GM18873 (cell line): ENCODE results near the gene ZBTB24.
A peak's percentile ranks its signal among the peaks of the same experiment; 100 is the strongest.
"Not testable (repeated sequence)": the region's sequence is repeated elsewhere in the genome, so short reads cannot be mapped to it uniquely, and the experiment has no call there.

Experiments used
- ATAC-seq: cut with Tn5 transposase; IDR thresholded peaks from one replicate; pipeline ENCODE4 v1.9.1; 2021; ENCODE audit warnings: mild to moderate bottlenecking, moderate library complexity, moderate number of reproducible peaks; ENCODE audit not compliant: unreplicated experiment, low FRiP score

Gene ZBTB24

DNA sequence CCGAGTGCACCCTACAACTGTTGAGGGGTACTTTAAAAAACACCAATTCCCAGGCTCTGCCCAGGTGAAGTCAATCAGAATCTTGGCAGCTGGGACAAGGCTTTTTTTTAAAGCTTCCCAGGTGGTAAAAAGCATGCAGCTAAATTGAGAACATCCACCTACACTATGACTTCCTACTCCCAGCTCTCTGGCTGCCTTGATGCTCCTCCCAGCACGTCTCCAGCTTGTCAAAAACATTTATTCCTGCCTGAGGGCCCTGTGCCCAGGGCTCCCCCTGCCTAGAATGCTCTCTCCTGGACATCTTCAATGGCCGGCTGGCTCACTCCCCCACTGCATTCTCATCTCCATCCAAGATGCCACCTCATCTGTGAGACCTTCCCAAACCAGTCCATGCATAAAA is 9.9 kb downstream of the ZBTB24 start:
- no peak for ATAC-seq

DNA sequence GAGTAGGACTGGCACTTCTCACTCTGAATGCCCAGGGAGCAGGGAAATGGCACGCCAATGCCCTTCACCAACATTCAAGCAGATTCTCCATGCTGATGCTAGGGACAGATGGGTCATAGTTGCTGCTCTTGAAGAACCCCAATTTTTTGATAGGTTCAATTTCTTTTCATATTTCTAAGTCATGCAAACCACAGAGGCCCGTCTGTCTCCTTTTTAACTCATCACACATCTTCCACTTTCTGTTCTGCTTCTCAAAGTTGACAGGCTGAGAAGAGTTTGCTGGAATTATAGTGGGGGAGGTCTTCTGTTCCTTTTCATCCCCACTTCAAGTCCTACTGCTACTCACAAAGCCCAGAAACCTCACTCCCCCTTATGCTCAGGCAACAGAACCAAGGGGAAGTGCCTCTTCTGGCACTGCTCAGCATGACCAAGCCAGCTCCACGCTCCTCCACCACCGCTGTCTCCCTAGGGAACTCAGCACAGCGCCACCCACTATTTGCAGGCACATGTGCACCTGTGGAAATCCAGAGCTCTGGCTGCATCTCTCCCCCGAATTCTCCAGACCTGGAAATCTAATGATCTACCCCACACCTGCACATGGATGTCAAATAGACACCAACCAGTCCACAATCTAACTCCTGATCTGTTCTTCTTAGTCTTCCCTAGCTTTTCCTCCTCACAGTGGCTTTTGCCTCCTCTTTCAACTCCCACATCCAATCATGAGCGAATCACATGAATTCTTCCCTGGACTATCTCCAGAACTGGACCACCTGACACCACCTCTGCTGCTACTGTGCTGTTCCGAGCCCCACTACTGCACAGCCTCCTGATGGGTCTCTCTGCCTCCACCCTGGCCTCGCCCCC is 10.7 kb downstream of the ZBTB24 start:
- peak; percentile 49 for ATAC-seq

DNA sequence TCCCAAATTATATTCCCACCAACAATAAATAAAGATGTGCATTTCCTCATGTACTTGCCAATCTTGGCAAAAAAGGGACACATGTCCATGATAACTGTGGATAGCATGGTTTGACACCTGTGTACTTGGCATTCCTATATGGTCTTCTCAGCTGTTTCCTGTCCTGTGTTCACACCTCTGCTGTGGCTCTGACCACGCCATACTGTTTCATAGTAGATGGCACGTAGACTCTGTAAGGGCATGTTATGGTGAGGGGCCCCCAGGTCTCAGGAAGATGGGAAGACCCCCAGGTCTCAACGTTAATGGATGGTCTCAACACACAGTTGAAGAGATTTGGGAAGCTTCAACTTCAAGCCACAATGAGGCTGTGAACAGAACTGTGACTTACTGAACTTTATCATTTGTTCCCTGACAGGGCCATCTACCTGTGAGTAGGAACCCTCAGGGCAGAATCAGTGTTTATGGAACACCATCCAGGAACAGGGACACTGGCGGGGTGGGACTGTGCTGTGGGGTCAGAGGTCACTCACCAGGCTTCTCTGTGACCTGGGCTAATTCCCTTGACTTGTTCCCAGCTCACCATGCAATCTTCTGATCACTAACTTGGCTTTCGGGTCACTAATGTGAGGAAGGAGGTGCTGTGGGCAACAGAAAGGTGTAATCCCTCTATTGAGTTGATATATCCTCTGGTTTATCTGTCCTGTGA is 11.8 kb downstream of the ZBTB24 start:
- ATAC-seq = no peak

DNA sequence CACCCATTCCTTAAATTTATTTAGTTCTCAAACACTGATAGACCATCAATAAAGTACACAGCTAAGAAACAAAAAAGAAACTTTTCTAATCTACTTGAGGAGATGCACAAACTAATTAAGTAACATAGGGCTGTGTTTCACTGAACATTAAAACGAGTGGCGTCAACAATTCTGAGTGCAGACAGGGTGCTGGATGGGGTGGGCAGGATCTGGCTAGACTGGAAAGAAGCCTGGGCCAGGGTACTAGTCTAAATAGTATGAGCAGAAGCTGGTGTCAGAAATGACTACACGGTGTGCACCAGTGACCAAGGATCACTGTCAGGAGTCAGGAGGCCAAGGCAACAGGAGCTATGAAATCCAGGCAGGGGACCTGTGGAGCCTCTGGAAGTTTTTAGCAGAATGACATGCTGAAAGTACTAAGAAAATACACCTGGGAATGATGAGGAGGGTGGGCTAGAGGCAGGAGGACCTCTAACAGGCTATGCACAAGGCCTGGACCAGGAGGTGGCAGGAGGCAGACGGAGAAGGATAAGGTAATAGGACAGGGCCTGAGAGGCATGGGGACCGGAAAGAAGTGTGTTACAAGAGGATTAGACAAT is 13.3 kb downstream of the ZBTB24 start:
- no peak for ATAC-seq

DNA sequence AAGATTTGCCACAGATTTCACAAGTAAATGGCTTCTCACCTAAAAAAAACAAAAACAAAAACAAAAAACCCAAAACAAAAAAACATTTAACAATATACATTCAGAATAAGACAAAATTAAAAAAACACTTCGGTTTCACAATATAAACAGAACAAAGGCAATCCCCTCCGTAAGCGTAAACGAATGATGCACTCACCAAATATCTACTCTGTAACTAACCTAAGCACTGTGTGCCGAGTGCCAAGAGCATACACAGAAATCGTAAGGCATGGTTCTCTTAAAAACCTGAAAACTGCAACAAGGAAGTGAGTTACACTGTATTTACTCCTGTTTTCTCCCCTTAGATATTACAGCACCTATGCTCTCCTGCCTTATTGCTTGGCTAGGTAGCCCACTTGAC is 15.3 kb downstream of the ZBTB24 start:
- ATAC-seq = no peak

DNA sequence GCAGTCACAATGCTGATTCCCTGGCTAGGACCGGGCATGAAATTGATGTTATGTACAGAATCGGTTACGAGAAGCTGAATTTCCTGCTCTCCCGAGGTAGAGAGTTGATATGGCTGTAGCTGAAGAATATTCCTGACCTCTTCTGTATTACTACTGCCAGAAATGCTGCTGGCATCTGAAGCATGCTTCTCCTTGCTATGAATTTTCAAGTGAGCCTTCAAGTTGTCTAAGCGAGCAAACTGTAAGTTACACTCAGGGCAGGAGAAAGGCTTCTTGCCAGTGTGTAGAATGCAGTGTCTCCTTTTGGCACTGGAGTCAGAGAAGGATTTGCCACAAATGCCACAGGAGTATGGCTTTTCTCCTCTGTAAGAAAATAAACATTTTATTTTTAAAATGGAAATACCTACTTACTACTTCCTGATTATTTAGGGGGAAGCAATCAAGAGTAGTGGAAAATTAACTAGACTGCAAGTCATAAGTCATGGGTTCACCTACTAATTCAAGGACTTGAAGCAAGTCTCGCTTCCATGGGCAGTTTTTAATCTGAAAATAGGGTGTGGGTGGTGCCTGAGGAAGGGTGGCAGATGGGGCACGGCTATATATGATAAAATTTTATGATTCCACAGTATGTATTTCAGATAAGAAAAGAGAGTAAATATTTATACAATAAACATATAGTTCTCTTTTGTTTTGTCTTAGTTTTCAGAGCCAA is 16.7 kb downstream of the ZBTB24 start:
- ATAC-seq = no peak

DNA sequence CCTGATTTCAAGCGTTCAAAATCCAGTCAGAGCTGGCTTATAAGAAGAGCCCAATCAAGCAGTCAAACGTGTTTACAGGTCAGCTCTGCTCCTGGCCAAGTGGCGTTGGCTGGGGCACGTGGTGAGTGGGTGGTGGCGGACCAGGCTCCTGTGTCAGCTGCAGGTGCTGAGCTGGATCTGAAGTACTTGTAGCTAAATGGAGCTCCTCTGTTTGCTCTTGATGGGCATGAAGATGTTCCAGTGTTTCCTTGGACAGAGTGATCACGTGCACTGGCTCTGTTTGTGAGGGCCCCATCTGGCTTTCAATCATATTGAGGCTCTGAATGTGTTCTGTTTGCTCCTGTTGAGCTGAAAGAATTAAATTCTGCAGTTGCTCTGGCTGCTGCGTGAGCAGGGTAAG is 17.2 kb downstream of the ZBTB24 start:
- ATAC-seq = no peak

DNA sequence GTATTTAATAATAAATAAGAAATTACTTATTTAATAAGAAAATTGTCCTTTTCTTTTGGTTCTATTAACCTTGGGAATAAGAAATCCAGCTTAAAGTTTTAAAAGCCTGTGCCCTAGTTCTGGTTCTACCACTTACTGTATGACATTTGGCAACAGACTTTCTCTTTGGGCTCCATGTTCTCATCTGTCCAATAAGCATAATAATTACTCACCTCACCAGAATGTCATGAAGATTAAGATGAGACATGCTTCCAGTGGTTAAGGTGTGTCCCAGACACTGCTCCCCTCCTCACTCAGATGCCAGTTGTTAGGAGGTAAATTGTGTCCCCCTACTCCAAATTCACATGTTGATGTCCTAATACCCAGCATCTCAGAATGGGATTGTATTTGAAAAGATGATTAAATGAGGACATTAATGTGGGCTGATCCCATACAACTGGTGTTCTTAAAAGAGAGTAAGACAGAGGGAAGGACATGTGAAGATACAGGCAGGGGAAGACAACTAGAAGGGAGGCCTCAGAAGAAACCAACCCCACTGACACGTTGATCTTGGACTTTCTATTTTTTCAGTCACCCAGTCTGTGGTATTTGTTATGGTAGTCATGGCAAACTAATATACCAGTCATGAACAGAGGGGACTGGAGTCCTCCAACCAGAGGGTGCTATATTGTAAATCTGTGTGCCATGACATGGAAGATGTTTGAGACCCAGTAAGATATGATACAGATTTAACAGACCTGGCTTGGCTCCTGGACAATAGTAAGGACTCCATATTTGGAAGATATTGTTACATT is 21.1 kb downstream of the ZBTB24 start:
- no peak for ATAC-seq

DNA sequence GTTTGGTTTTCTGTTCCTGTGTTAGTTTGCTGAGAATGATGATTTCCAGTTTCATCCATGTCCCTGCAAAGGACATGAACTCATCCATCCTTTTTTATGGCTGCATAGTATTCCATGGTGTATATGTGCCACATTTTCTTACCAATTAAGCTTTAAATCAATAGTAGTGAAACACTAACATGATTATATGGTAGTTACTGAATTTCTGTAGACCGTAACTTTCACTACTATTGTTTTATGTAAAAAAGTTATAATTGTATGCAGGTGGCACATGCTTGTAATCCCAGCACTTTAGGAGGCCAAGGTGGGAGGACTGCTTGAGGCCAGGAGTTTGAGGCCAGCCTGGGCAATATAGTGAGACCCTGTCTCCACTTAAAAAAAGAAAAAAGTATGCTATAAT is 21.8 kb downstream of the ZBTB24 start:
- not testable (repeated sequence) for ATAC-seq

DNA sequence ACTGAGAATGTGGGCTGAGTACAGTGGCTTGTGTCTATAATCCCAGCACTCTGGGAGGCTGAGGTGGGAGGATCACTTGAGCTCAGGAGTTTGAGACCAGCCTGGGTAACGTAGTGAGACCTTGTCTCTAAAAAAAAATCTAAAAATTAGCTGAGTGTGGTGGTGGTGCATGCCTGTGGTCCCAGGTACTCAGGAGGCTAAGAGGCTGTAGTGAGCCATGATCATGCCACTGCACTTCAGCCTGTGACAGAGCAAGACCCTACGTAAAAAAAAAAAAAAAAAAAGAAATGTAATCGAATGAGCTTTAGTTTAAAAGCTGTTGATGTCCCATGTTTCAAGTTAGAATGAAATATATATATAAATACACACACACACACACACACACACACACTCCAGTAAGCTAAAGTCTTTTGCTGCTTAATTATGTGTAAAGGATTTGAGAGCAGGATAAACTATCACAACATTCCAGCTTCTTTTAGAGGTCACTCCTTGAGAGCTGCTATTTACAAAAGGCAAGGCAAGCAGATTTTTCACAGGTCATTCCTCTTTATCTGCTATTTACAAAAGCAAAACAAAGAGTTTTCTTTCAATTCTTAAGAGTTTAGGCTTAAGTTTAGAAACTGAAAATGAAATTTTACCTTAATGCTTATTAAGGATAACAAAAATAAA is 22.7 kb downstream of the ZBTB24 start:
- no peak for ATAC-seq

DNA sequence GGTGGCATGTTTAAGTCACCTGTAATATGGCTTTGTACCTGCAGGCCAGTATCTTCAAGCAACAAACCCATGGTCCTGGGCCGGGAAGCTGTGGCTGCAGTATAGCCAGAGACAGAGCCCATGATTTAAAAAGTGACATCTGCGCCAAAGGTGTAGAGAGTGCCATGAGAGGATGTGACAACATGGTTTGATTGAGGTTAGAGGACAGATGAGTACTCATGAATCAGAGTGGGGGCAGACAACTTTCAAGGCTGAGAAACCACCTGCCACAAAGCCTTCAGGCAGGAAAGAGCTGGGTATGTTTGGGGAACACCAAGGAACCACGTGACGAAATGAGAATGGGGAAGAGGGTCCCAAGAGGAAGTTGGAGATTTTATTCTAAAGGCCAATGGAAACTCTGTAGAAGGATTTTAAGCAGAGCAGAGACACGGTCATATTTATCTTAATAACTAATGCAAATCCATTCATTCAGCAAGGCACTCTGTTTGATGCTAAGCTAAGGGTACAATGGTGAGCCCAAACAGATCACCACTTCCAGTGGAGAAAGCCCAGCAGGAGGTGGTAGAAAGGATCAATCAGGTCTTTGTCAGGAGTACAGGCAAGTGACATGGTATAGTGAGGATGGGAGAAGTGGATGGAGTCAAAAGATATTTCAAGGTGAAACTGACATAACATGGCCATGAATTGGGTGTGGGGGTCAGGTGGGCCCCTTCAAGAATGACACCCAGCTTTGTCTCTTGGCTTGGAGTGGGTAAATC is 24.1 kb downstream of the ZBTB24 start:
- ATAC-seq = peak; percentile 28

DNA sequence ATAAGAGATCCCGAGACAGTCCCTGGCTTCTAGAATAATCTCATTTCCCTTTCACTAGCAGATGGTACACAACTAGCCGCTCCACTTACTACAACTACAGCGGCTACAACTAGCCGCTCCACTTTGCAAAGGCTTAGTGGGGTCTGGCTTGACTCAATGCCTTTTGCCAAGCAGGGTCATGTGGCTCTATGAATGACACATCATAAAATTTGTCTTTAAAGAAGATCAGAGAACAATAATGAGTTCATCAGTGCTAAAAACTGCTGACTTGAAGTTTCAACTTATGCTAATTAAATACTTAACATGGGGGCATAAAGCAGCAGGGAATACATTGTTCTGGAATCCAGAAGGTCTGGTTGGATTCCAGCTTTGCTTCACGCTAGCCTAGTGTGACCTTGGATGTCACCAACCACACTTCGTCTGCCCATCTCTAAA is 25.4 kb downstream of the ZBTB24 start:
- no peak for ATAC-seq

DNA sequence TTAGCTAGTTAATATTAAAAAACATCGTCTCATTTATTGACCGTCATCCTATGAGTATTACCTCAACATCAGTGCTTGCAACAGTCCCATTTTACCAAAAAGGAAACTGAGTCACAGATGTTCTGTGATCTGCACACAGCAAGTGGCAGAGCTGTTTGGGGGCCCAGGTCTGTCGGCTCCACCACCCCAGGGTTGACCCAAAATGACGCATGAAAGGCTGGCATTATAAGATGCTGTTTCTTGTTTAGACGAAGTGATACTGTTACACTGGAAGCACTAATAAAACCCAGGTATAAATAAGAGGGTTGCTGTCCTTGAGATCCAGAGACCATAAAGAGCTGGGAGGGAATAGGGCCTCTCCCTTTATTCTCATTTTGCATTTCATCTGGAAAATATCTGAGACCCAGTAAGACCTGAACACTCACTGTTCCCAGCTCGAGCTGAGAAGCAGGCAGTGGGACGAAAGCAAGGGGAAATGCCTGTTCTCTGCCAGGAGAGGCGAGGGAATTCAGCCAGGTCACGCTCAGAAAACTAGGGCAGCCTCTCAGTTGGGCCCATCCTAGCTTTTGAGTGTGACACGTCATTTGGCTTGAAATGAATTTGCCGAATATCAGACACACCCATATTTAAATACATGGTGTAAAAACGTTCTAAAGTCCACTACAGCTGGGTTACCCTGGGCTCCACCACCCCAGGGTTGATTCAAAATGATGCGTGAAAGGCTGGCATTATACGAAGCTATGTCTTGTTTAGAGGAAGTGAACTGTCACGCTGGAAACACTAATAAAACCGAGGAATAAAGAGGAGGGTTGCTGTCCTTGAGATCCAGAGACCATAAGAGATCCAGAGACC is 26.1 kb downstream of the ZBTB24 start:
- no peak for ATAC-seq

DNA sequence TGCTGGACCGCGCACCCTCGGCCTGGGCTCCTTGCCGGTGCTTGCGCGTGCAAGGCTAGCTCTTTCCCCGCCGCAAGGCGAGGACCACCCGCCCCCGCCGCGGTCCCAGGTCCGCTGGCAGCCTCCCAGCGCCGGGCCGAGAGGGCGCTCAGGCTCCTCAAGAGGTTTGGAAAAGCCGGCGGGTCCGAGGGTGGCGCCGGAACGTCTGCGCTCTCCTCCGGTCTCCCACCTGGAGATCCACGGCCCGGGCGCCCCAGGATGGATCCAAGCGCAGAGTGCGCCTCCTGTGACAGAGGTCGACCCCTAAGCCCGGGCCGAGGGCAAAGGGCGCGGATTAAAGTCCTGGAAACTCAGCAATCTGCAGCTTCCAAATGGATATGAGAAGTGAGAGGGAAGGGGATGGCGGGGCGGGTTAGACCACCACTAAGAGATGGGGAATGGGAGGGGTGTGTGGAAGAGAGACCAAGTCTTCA is 26.9 kb downstream of the ZBTB24 start:
- no peak for ATAC-seq

DNA sequence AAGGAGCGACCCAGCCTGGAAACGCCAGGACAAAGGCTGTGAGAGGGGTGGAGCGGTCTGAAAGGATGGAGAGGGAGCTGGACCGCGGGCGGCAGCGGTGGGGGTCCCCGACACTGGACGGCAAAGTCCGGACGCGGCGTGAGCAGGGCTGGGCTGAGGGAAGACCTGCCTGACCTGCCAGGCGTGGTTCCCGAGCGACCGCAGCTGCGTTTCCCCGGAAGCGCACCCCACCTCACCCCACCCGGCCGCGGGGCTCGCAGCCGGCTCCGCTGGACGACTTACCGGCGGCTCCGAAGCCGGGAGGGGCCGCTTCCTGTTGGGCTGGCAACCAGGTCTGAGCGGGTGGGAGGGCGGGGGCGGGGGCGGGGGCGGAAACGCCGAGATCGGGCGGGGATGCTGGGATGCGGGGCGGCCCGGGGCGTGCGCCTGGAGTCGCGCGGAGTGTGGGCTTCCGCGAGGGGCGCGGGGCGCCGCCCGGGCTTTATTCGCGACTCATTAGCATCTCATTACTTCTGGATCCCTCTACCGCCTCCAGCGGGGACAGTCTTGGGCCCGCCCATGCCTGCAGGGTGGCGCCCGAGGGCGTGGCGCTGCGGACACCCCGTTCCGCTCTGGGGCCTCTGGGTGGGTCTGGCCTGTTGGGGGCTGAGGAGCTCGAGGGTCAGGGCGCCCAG is 27.4 kb downstream of the ZBTB24 start, which contains the start of gene MICAL1:
Gene MICAL1 (minus strand): TSS at position 336 of the 674 bp plus-strand sequence. CDS start 1,576 bp downstream, outside the sequence.
- peak; percentile 57 for ATAC-seq

DNA sequence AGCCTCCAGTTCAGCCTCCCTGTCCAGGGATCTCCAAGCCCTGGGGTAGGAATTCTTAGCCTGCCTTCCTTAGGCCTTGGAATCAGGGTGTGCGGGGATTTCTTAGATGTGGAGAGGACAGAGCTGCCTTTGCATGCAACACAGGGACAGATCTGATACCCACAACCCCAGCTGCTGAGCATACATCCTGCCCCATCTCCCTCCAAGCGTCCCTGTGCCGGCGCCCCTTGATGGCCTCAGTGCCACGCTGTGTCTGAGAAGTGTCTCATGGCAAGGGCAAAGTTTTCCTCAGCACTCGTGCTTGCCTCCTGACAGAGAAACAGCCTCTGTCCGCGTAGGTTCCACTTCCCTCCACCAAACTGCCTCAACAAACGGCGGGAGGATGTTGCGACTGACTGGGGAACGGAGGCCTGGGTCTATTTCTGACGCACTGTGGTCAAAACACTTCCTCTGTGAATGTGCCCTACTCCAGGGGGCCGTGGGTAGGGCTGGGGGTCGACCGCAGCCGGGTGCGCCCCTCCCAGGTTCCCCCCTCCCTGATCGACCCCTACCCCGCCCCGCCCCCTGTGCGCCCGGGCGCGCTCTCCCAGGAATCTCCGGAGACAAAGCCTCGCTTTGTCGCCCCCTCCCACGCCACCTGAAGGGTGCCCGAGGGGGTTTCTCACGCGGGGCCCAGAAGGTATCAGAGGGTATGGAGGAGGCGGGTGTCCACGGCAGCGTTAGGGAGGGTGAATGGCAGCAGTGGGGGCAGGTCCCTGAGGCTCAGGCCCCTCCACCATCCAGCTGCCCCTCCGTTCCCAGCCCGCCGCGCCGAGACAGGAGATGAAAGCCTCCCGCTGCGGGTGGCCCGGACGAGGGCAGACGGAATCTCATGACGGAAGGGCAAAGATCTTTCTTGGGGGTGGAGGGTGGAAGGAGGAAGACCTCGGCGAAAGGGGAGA is 28.3 kb downstream of the ZBTB24 start:
- ATAC-seq = peak; percentile 20
